Stromal cell of bone marrow (primary cell): ENCODE results near the gene KATNAL1.
A peak's percentile ranks its signal among the peaks of the same experiment; 100 is the strongest.

Source experiments
- DNase-seq: peaks from one replicate; pipeline ENCODE4 v3.0.0-alpha.2; 2012; ENCODE audit warnings: low read depth

Gene KATNAL1

DNA sequence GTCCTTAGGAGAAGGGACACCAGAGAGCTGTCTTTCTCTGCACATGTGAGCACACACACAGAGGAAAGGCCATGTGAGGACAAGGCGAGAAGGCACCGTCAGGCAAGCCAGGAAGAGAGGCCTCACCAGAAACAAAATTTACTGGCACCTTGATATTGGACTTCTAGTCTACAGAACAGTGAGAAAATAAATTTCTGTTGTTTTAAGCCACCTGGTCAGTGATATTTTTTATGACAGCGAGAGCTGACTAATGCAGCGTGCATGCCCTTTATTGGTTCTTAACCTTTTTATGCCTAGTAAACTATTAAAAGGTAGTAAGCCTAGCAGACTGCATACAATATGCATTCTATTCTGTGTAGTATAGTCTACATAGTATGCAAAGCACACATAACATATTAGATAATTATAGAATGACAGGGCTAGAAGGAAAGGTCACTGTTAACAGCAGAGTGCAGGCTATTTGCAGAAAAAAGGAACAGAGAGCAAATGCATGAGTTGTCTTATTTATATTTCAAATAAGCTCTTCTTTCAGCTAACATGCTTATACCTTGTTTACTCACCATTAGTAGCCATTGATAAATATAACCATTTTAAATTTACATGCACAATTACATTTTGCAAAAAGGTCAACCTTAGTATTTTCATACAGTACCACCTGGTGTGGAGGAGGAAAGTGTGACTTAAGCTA lies 25.2 kb upstream of the KATNAL1 start:
- DNase-seq: no peak

DNA sequence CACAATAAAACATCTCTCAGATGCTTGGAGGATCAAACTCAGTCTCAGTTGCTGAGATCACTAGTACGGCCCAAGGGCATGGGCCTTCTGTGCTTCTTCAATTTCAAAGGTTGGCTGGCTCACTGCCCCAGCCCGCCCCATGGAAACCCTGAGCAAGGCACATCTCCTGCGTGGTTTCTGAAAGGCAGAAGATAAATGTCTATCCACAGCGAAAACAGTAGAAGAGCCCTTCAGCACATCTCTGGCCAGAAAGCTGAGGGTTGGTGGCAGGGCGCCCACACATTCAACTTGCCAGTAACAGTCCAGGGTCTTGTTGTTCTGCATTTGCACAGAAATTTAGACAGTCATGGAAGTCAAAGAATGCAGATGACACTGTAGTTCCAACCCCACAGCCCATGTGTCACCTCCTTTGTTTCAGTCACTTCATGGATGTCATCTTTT lies 24.0 kb upstream of the KATNAL1 start:
- no peak for DNase-seq

DNA sequence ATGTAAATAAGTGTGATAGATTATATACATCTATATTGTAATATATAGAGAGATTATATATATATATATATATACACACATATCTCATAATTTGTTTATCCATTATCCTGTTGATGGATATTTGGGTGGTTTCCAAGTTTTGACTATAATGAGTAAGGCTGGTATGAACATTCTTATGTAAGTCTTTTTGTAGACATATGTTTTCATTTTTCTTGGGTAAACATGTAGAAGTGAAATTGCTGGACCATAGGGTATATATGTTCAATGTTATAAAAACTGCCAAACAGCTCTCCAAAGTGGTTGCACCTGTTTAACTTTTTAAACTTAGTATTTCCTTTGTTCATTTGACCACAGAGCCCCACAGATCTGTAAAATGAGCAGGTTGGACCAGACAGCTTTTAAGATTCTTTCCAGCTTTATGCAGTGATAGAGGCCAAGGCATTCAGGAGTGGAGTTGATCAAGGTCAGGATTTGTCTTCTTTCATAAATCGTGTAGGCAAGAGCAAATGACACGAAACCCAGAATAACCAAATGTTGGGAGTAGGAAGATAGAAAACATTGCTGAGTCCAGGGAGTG lies 21.7 kb upstream of the KATNAL1 start:
- no peak for DNase-seq

DNA sequence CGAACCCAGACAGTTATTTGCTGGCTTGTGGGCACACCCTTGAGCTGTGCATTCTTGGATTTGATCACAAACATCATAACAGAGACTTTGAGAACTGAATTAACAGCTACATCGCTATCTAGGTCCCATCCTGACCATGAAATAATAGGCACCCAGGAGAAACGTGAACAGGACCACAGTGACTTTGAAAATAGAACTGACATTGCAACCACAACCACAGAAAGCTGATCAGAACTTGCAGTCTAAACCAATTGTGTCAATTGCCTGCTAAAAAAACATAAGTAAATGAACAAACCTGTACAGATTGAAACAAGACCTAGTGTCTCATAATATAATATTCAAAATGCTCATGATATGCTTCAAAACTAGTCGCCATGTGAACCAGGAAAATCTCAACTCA lies 18.3 kb upstream of the KATNAL1 start:
- DNase-seq: no peak

DNA sequence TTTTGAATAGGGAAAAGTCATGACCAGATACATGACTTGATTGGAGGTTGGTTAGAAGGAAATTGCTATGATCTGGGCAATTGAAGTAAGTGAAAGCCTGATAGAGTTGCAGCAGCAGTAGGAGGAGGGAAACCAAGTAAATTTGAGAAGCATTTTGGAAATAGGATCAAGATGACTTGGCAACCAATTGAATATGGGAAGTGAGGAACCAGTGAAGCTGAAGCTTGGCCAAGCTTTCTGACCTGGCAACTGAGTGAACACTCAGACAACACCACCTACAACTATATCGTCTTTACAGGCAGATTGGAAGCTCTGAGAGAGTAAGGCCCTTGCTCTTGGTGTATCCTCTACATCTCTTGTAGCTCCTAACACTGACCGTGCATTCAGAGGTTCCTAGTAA lies 16.2 kb upstream of the KATNAL1 start:
- no peak for DNase-seq

DNA sequence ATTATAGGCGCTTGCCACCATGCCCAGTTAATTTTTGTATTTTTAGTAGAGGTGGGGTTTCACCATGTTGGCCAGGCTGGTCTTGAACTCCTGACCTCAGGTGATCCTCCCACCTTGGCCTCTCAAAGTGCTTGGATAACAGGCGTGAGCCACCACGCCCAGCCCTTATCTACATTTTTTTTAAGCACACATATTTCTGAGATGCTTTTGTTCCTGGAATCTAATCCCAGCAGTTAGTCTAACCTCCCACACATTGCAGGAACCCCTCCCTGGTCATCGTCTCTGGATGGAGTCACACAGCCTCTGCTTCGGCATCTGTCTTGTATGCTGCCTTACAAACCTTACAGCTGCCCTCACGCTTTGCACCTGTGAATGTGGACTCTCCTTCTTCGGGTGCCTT lies 15.1 kb upstream of the KATNAL1 start:
- no peak for DNase-seq

DNA sequence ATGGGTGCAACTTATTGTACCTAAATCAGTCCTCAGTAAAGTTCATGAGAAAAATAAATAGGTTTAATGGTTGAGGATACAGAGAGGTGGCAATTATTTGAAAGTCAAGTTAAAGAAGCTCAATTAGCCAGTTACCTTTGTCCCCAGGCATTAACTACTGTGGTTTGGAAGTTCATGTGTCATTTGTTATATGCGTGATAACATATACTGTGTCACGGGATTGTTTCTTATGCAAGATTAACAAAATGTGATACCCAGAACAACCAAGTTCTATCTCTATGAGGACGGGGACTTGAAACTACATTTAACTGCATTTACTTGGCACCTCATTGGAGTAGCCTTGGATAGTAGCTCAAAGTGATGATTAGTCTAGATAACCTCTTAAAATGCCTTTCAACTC lies 13.9 kb upstream of the KATNAL1 start:
- DNase-seq: no peak

DNA sequence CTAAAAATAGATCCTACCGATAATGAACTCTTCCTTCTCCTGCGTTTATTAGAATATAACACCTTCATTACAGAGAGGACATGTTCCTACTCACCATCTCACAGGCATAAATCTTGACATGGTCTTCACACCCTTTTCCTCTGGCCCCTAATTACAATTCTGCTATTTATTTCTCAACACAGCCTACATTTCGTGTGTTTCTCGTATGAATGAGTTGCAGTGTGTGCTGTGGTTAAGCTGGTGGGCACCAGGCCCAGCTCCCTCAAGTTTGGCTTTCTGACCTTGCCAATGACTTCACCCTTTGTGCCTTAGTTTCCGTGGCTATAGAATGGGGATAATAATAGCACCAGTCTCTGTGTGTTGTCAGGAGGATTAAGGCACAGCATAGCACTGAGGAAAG lies 12.3 kb upstream of the KATNAL1 start:
- no peak for DNase-seq

DNA sequence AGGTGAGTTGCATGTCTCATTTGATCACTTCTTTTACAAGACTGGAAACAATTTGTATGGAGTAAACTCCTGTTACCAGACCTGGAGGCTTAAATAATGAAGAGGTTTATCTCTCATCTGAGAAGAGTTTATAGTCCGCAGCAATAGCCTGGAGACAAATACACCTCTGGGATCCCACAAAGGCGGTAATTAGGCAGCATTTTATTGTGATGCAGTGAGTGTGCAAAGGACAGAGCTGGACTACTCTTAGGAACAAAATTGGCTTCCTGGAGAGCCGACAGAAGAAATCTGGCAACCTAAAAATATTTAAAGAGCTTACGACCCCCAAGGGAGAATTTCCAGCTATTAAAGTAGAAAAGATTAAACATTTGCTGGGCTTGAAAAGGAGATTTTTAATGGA lies 11.8 kb upstream of the KATNAL1 start:
- DNase-seq: no peak

DNA sequence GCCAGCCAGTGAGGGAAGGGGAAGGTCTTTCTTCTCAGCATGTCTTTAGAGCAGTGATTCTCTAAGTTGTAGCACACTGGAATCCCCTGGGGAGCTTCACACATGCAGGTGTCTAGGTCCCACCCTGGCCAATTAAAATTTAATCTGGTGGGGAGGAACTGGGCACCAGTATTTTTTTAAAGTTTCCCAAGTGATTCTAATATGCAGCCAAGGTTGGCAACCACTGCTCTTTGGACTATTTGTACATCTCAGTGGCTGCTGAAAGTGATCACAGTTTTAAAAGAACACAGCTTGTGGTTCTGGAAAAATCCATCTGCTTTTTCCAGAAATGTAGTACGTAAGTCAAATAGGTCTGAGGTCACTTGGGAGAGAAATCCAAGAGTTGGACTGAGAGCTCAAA lies 10.7 kb upstream of the KATNAL1 start:
- no peak for DNase-seq

DNA sequence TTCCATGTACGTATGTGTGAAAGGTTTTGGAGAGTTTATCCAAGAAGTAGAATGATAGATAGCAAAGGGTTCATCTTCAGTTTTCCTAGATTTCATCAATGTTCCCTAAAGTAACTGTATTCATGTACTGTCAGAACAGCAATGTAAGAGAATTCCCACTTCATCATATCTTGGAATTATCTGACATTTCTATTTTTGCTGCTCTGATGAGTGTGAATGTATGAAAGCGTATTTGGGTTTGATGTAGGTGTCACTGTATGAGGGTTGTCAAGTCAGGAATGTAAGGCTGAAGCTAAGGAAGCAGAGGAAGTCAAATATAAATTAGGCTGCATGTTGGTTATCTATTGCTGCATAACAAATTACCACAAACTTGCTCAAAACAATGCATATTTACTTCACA lies 7.2 kb upstream of the KATNAL1 start:
- DNase-seq: no peak

DNA sequence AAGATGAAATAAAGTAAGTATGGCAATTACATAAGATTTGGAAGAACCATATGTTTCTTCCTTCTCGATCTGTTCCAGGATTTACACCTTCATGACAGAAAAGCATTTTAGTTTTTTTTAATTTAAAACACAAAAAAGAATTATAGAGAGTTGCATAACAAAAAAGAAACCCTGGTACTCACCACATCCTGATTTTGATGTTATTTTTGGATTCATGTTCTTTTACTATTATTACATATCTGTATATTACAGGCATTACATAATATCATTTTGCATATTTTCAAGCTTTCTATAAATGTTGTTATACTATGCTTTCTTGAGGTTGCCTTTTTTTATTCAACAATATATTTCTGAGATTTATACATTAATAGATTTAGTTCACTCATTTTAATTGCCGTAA lies 6.7 kb upstream of the KATNAL1 start:
- DNase-seq: no peak

DNA sequence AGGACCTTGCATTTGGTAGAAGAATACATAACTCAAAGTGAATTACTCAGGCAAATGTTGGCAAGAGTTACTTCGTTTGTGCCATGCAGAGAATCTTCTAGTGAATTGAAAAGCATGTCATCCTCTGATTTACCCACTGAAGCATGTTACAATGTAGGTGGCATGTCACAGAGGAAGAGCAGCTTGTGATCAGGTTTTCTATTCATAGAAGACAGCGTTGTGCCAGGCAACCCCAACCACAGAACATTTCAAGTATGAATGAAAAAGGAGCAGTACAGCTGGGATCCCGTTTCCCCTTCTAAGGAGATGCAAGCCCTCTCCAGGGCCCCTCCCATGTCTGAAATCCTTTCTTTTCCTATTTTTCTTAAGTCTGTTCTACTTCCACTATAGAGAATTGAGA lies 6.0 kb upstream of the KATNAL1 start:
- DNase-seq: no peak

DNA sequence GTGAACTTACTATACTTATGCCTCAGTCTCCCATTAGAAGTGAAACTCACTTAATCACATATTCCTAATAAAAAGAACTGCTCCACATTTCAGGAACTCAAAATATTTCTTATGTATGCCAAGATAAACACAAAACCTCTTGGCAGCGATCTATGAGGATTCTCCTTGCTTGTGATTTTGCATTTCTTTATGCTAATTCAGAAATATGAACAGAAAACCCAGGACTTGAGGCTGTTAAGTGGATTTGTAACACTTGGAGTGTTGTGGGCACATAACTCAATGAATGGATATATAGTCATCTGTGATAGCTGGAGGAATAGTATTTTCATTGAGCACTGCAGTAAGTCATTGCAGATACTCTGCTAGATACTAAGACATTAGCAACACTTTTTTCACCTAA lies 5.6 kb upstream of the KATNAL1 start:
- DNase-seq: no peak

DNA sequence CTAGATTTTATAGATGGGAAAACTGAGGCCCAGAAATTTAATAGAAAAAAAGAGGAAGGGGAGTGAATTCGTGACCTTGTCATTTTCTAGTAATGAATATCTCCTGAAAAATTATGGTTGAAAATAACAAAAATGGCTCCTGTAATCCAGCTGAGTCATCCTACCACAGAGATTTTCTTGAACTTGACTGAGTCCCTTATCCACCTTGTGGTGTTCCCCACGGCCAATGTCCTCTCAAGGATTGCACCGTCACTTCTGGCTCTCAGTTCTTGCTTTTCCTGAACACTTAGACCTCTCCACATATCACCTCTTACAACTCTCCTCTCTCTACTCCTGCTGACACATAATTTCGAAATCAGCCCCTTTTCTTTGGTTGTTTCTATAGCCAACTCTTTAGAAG lies 1.2 kb upstream of the KATNAL1 start:
- DNase-seq: no peak

DNA sequence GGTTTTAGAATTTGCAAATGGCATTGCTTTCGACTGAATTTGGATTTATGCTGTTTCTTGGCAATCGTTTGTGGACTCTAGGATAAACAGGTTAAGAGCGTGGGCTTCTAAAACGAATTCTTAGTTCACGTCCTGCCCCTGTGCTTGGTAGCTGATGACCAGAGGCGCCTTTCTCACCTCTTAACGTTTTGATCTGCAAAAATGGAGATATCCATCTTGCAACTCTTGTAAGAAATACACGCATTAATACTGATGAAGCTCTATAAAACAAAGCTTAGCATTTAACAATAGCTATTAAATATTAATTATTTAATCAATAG lies 580 bp upstream of the KATNAL1 start:
- no peak for DNase-seq

DNA sequence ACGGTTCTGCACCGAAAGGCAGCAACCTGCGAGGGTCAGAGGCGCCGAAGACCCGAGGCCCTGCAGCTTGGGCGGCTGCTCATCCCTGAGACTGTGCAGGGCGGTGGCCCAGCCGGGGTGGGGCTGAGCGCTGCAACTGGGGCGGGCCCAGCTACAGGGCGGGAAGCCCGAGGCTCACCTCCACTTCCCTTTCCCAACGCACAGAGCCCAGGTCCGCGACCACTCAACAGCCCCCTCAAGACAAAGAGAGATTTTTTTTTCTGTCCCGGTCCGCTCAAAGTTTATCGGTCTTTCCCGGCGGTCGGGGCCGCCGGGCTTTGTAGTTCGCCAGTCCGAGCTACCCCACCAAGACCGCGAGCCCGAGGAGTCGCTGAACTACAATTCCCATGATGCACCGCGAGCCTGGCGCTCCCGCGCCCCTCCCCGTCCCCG lies 573 bp downstream of the KATNAL1 start:
- peak; percentile 85 for DNase-seq

DNA sequence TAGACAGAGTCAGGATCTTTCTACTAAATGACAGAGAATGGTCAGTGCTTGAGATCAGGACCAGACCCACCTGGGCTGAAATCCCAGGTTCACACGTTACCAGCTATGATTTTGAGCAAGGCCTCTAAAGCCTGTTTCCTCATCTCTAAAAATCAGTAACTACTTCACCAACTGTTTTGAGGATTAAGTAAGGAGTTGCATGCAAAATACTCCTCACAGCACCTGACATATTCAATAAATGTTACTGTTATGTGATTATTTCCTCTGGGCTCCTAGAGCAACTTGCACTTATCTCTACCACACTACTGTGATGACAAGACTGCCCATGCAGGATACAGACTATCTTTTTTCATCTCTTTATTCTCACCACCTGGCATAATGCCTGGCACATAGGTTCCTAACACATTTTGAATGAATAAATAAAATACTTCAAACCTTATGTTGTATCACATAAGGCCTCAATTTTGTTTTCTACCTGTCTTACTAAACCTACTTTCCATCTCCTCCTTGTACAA lies 1.8 kb downstream of the KATNAL1 start:
- no peak for DNase-seq

DNA sequence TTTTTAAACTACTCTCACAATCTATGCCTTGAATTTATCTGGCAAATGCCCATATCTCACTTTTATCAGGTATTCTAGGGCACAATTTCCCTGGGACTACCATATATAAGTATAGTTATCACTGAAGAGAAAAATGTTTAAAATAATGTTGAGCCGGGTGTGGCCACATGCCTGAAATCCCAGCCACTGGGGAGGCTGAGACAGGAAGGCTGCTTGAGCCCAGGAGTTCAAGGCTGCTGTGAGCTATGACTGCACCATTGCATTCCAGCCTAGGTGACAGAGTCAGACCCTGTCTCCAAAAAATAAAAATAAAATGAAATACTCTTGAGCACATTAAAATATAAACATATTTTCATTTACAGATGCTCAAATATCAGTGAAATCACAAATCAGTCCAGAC lies 4.1 kb downstream of the KATNAL1 start:
- DNase-seq: no peak

DNA sequence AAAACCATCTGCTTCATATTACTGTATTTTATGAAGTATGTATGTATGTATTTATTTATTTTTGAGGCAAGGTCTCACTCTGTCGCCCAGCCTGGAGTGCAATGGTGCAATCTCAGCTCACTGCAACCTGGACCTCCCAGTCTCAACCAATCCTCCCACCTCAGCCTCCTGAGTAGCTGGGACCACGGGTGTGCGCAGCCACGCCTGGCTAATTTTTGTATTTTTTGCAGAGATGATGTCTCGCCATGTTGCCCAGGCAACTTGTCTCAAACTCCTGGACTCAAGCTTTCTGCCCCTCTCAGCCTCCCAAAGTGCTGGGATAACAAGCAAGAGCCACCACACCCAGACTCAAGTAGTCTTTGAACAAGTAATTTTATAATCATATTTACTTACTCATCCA lies 5.5 kb downstream of the KATNAL1 start:
- DNase-seq: no peak

DNA sequence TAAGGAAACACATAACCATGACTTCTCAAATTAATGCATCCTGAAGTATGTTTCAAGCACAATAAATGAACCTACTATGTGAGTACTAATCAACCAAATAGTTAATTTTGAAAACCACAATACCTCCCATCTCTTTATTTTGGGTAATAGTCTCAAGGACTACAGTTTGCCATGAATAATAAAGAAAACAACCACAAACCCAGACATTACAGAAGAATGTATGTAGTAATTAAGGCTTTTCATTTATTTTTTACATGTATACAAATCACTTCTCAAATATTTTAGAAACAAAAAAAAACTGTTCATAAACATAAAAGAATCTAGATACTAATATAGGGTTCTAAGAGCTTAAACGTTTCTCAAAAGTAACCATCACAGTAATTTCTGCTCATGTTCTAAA lies 6.8 kb downstream of the KATNAL1 start:
- DNase-seq: no peak

DNA sequence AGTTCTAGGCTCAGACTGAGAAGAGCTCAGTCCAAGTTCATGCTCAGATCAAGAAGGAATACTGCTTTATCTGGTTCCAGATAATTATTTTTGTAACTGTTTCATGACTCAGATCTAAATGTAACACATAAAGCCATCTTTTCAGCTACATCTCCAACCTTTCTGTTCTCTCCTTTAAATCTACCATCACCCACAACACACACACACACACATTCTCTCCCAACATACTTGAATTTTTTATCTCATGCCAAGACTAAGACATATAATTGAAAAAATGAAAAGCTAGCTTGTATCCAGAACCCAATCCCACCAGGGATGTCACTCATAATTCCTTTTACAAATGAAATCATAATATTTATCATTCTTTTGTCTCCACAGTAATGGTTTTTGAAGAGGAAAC lies 7.6 kb downstream of the KATNAL1 start:
- no peak for DNase-seq

DNA sequence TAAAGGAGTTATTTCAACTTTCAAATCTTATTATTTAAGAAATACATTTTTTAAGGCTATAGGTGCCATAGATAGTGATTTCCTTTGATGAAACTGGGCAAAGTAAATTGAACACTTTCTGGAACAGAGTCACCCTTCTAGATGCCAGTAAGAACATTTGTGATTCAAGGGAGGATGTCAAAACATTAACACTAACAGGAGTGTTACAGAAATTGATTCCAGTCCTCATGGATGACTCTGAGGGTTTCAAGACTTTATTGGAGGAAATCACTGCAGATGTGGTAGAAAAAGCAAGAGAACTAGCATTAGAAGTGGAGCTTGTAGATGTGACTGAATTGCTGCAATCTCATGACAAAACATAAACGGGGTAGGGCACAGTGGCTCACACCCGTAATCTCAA lies 12.2 kb downstream of the KATNAL1 start:
- DNase-seq: no peak

DNA sequence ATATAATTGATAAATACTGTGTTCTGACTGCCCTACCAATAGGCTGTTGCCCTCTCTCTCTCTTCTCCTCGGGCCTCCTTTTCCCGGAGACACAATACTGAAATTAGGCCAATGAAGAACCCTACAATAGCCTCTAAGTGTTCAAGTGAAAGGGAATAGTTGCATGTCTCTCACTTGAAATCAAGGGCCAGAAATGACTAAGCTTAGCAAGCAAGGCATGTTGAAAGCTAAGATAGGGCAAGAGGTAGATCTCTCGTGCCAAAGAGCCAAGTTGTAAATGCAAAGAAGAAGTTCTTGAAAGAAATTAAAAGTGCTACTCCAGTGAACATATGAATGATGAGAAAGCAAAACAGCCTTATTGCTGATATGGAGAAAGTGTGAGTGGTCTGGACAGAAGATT lies 13.3 kb downstream of the KATNAL1 start:
- no peak for DNase-seq
